Neural progenitor cell (in vitro differentiated cells): Measurements from ENCODE around the gene CMTM1. TPM values are rescaled to one million over a fixed set of nuclear protein-coding genes. Genes with fewer than 3 reads are reported as not detected.

ENCODE experiments used
- DNase-seq: peaks from one replicate; pipeline ENCODE4 v3.0.0-alpha.2; 2016; ENCODE audit warnings: low spot score
- H2AFZ ChIP-seq: fragments of 200-600 bp; sonication (generic); replicated peaks from 2 replicates; pipeline ENCODE4 v1.6.1; 2016; ENCODE audit warnings: antibody characterized with exemption
- H3F3A ChIP-seq: fragments of 200-600 bp; sonication (generic); 2 replicates; pipeline ENCODE4 v1.6.1; 2016; ENCODE audit warnings: antibody characterized with exemption, low read depth
- H3K27ac ChIP-seq: fragments of 200-600 bp; sonication (generic); 2 replicates; pipeline ENCODE4 v1.5.1; 2016; ENCODE audit warnings: mild to moderate bottlenecking
- H3K27me3 ChIP-seq: fragments of 200-600 bp; sonication (generic); 2 replicates; pipeline ENCODE4 v1.6.1; 2016; ENCODE audit warnings: mild to moderate bottlenecking, moderate library complexity
- H3K36me3 ChIP-seq: fragments of 200-600 bp; sonication (generic); 2 replicates; pipeline ENCODE4 v1.5.1; 2016
- H3K4me1 ChIP-seq: fragments of 200-600 bp; sonication (generic); 2 replicates; pipeline ENCODE4 v1.6.1; 2016; ENCODE audit warnings: mixed run types
- H3K4me2 ChIP-seq: fragments of 200-600 bp; sonication (generic); 2 replicates; pipeline ENCODE4 v1.6.1; 2016
- H3K4me3 ChIP-seq: fragments of 200-600 bp; sonication (generic); 2 replicates; pipeline ENCODE4 v1.5.1; 2016
- H3K79me2 ChIP-seq: fragments of 200-600 bp; sonication (generic); 2 replicates; pipeline ENCODE4 v1.6.1; 2016; ENCODE audit warnings: low read depth
- H3K9ac ChIP-seq: fragments of 200-600 bp; sonication (generic); 2 replicates; pipeline ENCODE4 v1.6.1; 2016
- H3K9me3 ChIP-seq: fragments of 200-600 bp; sonication (generic); 2 replicates; pipeline ENCODE4 v1.5.1; 2016; ENCODE audit warnings: low read depth
- H4K20me1 ChIP-seq: fragments of 200-600 bp; sonication (generic); 2 replicates; pipeline ENCODE4 v1.6.1; 2016; ENCODE audit warnings: low read depth
- H3K27ac Mint-ChIP-seq: 3 replicates; pipeline ENCODE4 v1.8.0; 2021; ENCODE audit warnings: mixed read lengths
- H3K27me3 Mint-ChIP-seq: 2 replicates; pipeline ENCODE4 v1.8.0; 2022; ENCODE audit warnings: low read depth, mild to moderate bottlenecking, inconsistent platforms, moderate library complexity, mixed read lengths; ENCODE audit not compliant: insufficient read depth
- H3K36me3 Mint-ChIP-seq: 3 replicates; pipeline ENCODE4 v1.8.0; 2021; ENCODE audit warnings: mixed read lengths
- H3K4me1 Mint-ChIP-seq: 3 replicates; pipeline ENCODE4 v1.8.0; 2021; ENCODE audit warnings: mixed read lengths
- H3K4me3 Mint-ChIP-seq: 3 replicates; pipeline ENCODE4 v1.8.0; 2021; ENCODE audit warnings: mild to moderate bottlenecking, moderate library complexity, mixed read lengths
- H3K9me3 Mint-ChIP-seq: 3 replicates; pipeline ENCODE4 v1.8.0; 2020; ENCODE audit warnings: mixed read lengths
- EZH2 ChIP-seq: fragments of 200-600 bp; sonication (generic); IDR thresholded peaks from 2 replicates; pipeline ENCODE4 v1.6.1; 2017; ENCODE audit warnings: antibody characterized with exemption, mild to moderate bottlenecking, moderate library complexity
- EZH2phosphoT487 ChIP-seq: fragments of 200-600 bp; sonication (generic); IDR thresholded peaks from 2 replicates; pipeline ENCODE4 v1.6.1; 2017; ENCODE audit warnings: antibody characterized with exemption
- total RNA-seq: library from RNA; depleted of rRNA; stranded (reverse); fragments of >200 nt; gene quantifications from 2 replicates; pipeline ENCODE4 v1.2.3, GENCODE V29; 2015; ENCODE audit warnings: low replicate concordance
- TF ChIP-seq, protein P1 (sequence below): fragments of 200-600 bp; sonication (generic); IDR thresholded peaks from 2 replicates; pipeline ENCODE4 v1.5.1; 2017; ENCODE audit warnings: antibody characterized with exemption, mild to moderate bottlenecking

CMTM1 gene
- total RNA-seq, 1 donor from 2014 or later: not detected

DNA sequence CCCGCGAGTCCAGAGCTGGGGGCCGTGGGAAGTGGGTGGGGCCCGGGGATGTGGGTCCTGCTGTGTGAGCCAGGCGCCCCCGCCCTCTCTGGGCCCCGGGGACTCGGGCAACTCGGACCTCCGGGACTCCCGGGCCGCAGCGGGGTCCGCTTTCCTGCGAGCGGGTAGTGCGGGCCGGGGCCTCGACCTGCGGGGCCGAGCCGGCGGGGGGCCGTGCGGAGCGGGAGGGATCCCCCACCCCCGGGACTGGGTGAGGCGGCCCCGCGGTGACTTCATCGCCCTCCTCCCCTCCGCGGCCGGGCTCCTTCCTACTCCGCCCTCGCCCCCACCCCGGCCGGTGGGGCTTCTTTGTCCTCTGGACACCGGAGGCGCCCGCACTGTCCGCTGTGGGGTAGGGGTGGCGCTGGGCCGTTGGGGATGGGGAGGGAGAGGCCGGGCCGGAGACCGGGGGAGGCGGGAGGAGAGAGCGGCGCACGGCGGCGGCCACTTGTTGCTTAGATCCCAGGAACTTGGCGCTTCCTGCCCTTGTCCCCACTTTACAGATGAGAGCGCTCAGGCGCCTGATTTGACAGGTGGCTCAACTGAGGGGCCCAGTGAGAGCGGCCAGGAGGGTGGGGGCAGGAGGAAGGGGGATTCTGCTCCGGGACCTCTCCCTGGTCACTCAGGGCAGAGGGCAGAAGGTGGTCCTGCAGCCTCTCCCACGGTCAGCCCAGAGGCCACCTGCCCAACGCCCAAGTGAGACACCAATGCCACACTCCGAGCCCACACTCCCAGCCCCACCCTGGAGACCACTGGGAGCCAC is 39.1 kb downstream of the CMTM1 start:
- H3K9me3 ChIP-seq: no peaks in the 10 kb centered on the region
- no peaks in the 10 kb centered on the region for H3K36me3 ChIP-seq
- DNase-seq: peak; percentile 82
- peaks cover 43% of the 10 kb centered on the region for H3K79me2 ChIP-seq
- Mint-ChIP-seq H3K27ac (no peak overlapping the region), H3K9me3 (no peaks in the 10 kb centered on the region), H3K36me3 (peaks cover 9% of the 10 kb centered on the region), H3K4me1 (peaks cover 31% of the 10 kb centered on the region), H3K27me3 (peaks cover 10% of the 10 kb centered on the region), H3K4me3 (peak overlapping the region; percentile 83)
- H3K27ac ChIP-seq: no peak overlapping the region
- H4K20me1 ChIP-seq: peaks cover 51% of the 10 kb centered on the region
- peak overlapping the region; percentile 85 for H3K4me2 ChIP-seq
- peaks cover 29% of the 10 kb centered on the region for H3F3A ChIP-seq
- TF ChIP-seq, protein P1, sequence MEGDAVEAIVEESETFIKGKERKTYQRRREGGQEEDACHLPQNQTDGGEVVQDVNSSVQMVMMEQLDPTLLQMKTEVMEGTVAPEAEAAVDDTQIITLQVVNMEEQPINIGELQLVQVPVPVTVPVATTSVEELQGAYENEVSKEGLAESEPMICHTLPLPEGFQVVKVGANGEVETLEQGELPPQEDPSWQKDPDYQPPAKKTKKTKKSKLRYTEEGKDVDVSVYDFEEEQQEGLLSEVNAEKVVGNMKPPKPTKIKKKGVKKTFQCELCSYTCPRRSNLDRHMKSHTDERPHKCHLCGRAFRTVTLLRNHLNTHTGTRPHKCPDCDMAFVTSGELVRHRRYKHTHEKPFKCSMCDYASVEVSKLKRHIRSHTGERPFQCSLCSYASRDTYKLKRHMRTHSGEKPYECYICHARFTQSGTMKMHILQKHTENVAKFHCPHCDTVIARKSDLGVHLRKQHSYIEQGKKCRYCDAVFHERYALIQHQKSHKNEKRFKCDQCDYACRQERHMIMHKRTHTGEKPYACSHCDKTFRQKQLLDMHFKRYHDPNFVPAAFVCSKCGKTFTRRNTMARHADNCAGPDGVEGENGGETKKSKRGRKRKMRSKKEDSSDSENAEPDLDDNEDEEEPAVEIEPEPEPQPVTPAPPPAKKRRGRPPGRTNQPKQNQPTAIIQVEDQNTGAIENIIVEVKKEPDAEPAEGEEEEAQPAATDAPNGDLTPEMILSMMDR: no peak
- TF ChIP-seq EZH2phosphoT487 (no peak), EZH2 (no peak)
- H2AFZ ChIP-seq: no peak overlapping the region
- peaks cover 9% of the 10 kb centered on the region for H3K4me1 ChIP-seq
- peak overlapping the region; percentile 95 for H3K4me3 ChIP-seq
- peak overlapping the region; percentile 62 for H3K9ac ChIP-seq
- no peaks in the 10 kb centered on the region for H3K27me3 ChIP-seq

DNA sequence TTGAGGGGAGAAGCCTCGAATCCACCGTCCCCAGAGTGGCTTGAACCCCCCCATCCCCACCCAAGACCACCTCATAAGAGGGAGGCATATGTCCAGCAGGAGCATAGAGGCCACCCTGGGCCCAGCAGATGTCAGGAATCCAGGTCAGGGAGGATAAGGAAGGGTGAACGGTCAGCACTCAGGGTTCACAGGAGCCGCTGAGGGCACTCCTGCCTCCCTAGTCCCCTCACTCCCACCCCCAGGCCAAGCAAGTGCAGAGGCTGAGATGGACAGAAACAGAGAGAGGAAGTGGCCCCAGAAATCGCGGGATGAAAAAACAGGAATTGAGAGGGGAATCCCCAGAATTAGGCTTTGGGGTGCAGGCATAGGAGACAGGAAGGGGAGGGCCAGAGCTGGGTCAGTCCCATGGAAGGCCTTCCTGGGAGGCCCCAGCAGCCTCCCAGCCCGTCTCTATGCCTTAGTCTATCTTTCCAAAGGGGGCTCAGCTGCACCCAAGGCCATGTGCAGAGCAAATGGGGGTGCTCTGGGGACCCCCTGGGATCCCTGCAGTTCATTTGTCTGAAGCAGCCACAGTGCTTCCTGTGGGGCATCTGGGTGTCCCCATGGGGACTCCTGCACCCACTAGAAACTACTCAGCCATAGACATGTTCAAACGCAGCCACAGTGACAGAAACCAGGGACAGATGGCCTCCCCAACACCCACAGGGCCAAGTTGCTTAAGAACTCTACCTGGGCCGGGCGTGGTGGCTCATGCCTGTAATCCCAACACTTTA is 39.9 kb downstream of the CMTM1 start:
- TF ChIP-seq EZH2phosphoT487 (no peak), EZH2 (no peak)
- TF ChIP-seq, protein P1: no peak
- H2AFZ ChIP-seq: no peak overlapping the region
- Mint-ChIP-seq H3K27me3 (peaks cover 8% of the 10 kb centered on the region), H3K27ac (no peak overlapping the region), H3K4me3 (peak overlapping the region; percentile 83), H3K36me3 (peaks cover 15% of the 10 kb centered on the region), H3K4me1 (peaks cover 31% of the 10 kb centered on the region), H3K9me3 (no peaks in the 10 kb centered on the region)
- no peak for DNase-seq
- peaks cover 29% of the 10 kb centered on the region for H3F3A ChIP-seq
- no peaks in the 10 kb centered on the region for H3K36me3 ChIP-seq
- no peaks in the 10 kb centered on the region for H3K27me3 ChIP-seq
- H3K9ac ChIP-seq: peak overlapping the region; percentile 62
- H3K27ac ChIP-seq: no peak overlapping the region
- peaks cover 43% of the 10 kb centered on the region for H3K79me2 ChIP-seq
- H4K20me1 ChIP-seq: peaks cover 51% of the 10 kb centered on the region
- peak overlapping the region; percentile 95 for H3K4me3 ChIP-seq
- peaks cover 9% of the 10 kb centered on the region for H3K4me1 ChIP-seq
- peak overlapping the region; percentile 85 for H3K4me2 ChIP-seq
- no peaks in the 10 kb centered on the region for H3K9me3 ChIP-seq

DNA sequence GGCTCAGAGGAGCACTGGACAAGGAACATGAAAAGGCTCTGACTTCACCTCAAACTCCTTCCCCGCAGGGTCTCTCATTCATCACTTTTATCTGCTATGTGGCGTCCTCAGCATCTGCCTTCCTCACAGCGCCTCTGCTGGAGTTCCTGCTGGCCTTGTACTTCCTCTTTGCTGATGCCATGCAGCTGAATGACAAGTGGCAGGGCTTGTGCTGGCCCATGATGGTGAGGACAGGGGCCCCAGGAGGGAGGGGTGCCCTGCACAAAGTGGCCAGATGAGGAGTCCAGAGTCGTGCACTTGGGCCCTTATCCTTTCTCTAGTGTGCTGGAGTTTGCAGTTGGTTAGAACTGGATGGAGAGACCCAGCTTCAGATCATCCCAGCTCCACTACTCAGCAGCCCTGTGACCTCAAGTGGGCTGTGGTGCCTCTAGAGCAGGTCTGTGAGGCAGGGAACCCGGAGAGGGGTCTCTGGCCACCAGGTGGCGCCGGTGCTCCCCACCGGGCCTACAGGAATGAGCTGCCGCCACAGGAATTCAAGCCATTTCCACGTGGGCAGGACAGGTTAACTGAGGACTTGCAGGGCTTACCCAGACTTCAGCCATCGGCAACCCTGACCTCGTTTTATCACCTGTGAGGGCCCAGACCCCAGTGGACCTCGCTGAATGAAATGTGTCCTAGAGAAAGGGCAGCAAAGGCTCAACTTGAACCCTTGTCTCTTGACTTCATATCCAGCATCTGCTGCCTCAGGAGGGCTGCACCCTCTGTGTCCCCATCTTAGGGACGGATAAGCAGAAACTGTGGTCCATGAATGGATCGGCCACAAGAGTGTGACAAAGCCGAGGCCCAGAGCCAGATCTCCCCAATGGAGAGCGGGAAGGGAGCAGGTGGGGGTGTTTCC is 42.3 kb downstream of the CMTM1 start:
- peaks cover 51% of the 10 kb centered on the region for H4K20me1 ChIP-seq
- H3K36me3 ChIP-seq: peaks cover 9% of the 10 kb centered on the region
- no peak overlapping the region for H2AFZ ChIP-seq
- no peaks in the 10 kb centered on the region for H3K27me3 ChIP-seq
- H3K27me3 Mint-ChIP-seq: peaks cover 11% of the 10 kb centered on the region
- peaks cover 22% of the 10 kb centered on the region for H3F3A ChIP-seq
- H3K4me3 Mint-ChIP-seq: peak overlapping the region; percentile 64
- H3K9me3 Mint-ChIP-seq: no peaks in the 10 kb centered on the region
- H3K27ac ChIP-seq: no peak overlapping the region
- no peak overlapping the region for H3K4me2 ChIP-seq
- peaks cover 27% of the 10 kb centered on the region for H3K4me1 Mint-ChIP-seq
- H3K79me2 ChIP-seq: peaks cover 43% of the 10 kb centered on the region
- no peak for TF ChIP-seq EZH2phosphoT487
- TF ChIP-seq EZH2: no peak
- TF ChIP-seq, protein P1: peak; percentile 95
- no peak overlapping the region for H3K27ac Mint-ChIP-seq
- no peaks in the 10 kb centered on the region for H3K9me3 ChIP-seq
- H3K9ac ChIP-seq: no peak overlapping the region
- DNase-seq: peak; percentile 90
- peaks cover 9% of the 10 kb centered on the region for H3K4me1 ChIP-seq
- H3K36me3 Mint-ChIP-seq: peaks cover 32% of the 10 kb centered on the region
- no peak overlapping the region for H3K4me3 ChIP-seq
